Measurements from ENCODE around the gene CHN2. TPM values are rescaled to one million over a fixed set of nuclear protein-coding genes. Genes with fewer than 3 reads are reported as not detected.
"Not testable (repeated sequence)": the region's sequence is repeated elsewhere in the genome, so short reads cannot be mapped to it uniquely, and the experiment has no call there.

The CHN2 gene
- total RNA-seq, 2 donors from 2014 or later: 30.0 to 32.9 TPM

GRCh38 chr7:29209745-29210144, 15.2 kb downstream of the CHN2 start:
- intact Hi-C loops (cut with DNase I, micrococcal nuclease): no loop called here
- no peak for DNase-seq

GRCh38 chr7:29212736-29213135, 18.2 kb downstream of the CHN2 start:
- ATAC-seq; DNase-seq; intact Hi-C loops (cut with DNase I, micrococcal nuclease): not testable (repeated sequence)

More at GRCh38 chr7:29209745-29210144, 15.2 kb downstream of the CHN2 start:
- no peak for ATAC-seq

- DNase-seq: no peak
- ATAC-seq: no peak
- intact Hi-C loops (cut with DNase I, micrococcal nuclease): no loop called here
Observed at GRCh38 chr7:29214056-29214455, 19.5 kb downstream of the CHN2 start.

GRCh38 chr7:29214816-29215215, 20.2 kb downstream of the CHN2 start:
- intact Hi-C loops (cut with DNase I, micrococcal nuclease): no loop called here
- no peak for ATAC-seq
- DNase-seq: no peak

GRCh38 chr7:29216128-29216527, 21.6 kb downstream of the CHN2 start:
- intact Hi-C loops (cut with DNase I, micrococcal nuclease): no loop called here
- no peak for ATAC-seq
- DNase-seq: no peak

- DNase-seq (no peak), ATAC-seq (no peak)
- intact Hi-C loops (cut with DNase I, micrococcal nuclease): no loop called here
Observed at GRCh38 chr7:29217113-29217512, 22.5 kb downstream of the CHN2 start.

- DNase-seq: no peak
- ATAC-seq: no peak
- intact Hi-C loops (cut with DNase I, micrococcal nuclease): no loop called here
Observed at GRCh38 chr7:29224726-29225125, 30.2 kb downstream of the CHN2 start.

GRCh38 chr7:29228289-29229011, 33.9 kb downstream of the CHN2 start:
- peak in 1 of 2 donors; percentile 66 for DNase-seq
- peak; percentile 76 for ATAC-seq

GRCh38 chr7:29229066-29229465, 34.5 kb downstream of the CHN2 start:
- no peak for DNase-seq
- intact Hi-C loops (cut with DNase I, micrococcal nuclease): no loop called here
- ATAC-seq: peak; percentile 67

More at GRCh38 chr7:29228289-29229011, 33.9 kb downstream of the CHN2 start:
- intact Hi-C loops (cut with DNase I, micrococcal nuclease): no loop called here

- no peak for DNase-seq
- no peak for ATAC-seq
- intact Hi-C loops (cut with DNase I, micrococcal nuclease): no loop called here
Observed at GRCh38 chr7:29229946-29230345, 35.4 kb downstream of the CHN2 start.

- DNase-seq: no peak
- ATAC-seq: no peak
- intact Hi-C loops (cut with DNase I, micrococcal nuclease): no loop called here
Observed at GRCh38 chr7:29230871-29231345, 36.3 kb downstream of the CHN2 start.

GRCh38 chr7:29231671-29232232, 37.2 kb downstream of the CHN2 start:
- no peak for ATAC-seq
- DNase-seq: no peak
- intact Hi-C loops (cut with DNase I, micrococcal nuclease): no loop called here

GRCh38 chr7:29234438-29234837, 39.9 kb downstream of the CHN2 start:
- intact Hi-C loops (cut with DNase I, micrococcal nuclease): no loop called here
- no peak for DNase-seq
- ATAC-seq: peak; percentile 22

GRCh38 chr7:29236071-29236580, 41.6 kb downstream of the CHN2 start:
- DNase-seq (no peak), ATAC-seq (no peak)
- intact Hi-C loops (cut with DNase I, micrococcal nuclease): no loop called here

- intact Hi-C loops (cut with DNase I, micrococcal nuclease): no loop called here
- DNase-seq (no peak), ATAC-seq (no peak)
Observed at GRCh38 chr7:29236649-29237048, 42.1 kb downstream of the CHN2 start.

GRCh38 chr7:29237489-29237888, 42.9 kb downstream of the CHN2 start:
- no peak for DNase-seq
- no peak for ATAC-seq

GRCh38 chr7:29239638-29240037, 45.1 kb downstream of the CHN2 start:
- intact Hi-C loops (cut with DNase I, micrococcal nuclease): no loop called here
- peak; percentile 60 for ATAC-seq
- DNase-seq: peak in 1 of 2 donors; percentile 18

More at GRCh38 chr7:29237489-29237888, 42.9 kb downstream of the CHN2 start:
- intact Hi-C loops (cut with DNase I, micrococcal nuclease): no loop called here

GRCh38 chr7:29242265-29242664, 47.7 kb downstream of the CHN2 start:
- intact Hi-C loops (cut with DNase I, micrococcal nuclease): no loop called here
- ATAC-seq: no peak
- DNase-seq: no peak

GRCh38 chr7:29243910-29244655, 49.5 kb downstream of the CHN2 start:
- intact Hi-C loops (cut with DNase I, micrococcal nuclease): no loop called here
- ATAC-seq: no peak
- no peak for DNase-seq

All from left colon (tissue), 2 donors.